GM19397 (cell line): ENCODE measurements around the gene FANK1.
"Not testable (repeated sequence)": the region's sequence is repeated elsewhere in the genome, so short reads cannot be mapped to it uniquely, and the experiment has no call there.

Experiments
- ATAC-seq: cut with Tn5 transposase; IDR thresholded peaks from one replicate; pipeline ENCODE4 v1.9.1; 2021; ENCODE audit warnings: mild to moderate bottlenecking, moderate library complexity; ENCODE audit not compliant: unreplicated experiment

The FANK1 gene

DNA sequence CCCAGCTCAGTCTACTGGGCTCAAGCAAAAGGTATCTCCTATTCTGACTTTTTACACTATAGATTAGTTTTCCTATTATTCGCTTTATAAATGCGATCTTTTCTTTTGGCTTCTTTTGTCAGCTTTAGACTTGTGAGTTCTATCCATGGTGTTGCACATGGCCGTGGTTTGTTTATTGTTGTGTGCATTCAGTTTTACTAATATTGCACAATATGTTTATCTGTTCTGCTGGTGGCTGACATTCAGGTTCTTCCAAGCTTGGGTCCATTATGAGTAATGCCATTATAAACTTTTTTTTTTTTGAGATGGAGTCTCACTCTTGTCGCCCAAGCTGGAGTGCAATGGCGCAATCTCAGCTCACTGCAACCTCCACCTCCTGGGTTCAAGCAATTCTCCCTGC, 30.9 kb downstream of the FANK1 start:
- not testable (repeated sequence) for ATAC-seq

DNA sequence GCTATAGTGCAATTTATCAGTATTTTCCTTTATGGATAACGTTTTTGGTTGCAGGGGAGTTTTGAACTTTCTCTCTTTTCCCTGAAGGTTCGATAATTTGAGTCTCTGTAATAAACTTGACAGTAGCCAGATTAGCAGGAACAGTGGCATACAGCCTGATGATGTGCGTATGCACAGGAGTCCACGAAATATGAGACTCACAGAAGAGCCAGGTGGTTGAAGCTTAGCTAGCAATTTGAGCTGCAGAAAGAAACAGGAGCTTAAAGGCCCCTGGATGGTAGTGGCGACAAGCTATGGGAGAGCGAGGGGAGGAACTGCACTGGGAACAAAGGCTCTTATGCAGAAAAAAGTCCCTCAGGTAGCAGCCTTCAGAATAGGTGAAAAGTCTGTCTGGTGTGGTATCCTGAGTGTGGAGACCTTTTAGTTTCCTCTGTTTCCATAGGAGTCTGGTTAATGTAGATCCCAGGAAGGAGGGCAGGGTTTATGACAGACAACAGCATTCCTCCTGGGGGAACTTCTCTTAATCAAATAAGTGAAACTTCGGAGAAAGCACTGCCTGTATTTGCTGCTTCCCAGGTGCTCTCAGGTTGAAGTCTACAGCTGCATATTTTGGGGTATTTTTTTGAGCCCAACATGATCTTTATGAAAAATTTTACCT, 32.7 kb downstream of the FANK1 start:
- no peak for ATAC-seq

DNA sequence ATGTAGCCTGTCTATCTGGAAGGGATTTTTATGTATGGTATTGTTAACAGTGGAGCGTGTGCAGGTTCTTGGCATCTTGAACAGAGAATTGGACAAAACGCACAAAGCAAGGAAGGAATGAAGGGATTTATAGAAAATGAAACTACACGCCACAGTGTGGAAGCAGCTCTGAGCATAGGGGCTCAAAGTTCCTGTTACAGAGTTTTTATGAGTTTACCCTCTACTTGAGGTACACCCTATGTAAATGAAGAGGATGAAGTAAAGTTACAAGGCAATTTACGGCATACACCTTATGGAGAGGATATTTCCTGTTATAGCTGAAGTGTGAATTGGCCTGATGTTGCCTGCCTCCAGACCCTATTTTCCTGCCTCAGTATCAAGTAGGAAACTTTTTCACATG, 33.3 kb downstream of the FANK1 start:
- ATAC-seq = no peak

DNA sequence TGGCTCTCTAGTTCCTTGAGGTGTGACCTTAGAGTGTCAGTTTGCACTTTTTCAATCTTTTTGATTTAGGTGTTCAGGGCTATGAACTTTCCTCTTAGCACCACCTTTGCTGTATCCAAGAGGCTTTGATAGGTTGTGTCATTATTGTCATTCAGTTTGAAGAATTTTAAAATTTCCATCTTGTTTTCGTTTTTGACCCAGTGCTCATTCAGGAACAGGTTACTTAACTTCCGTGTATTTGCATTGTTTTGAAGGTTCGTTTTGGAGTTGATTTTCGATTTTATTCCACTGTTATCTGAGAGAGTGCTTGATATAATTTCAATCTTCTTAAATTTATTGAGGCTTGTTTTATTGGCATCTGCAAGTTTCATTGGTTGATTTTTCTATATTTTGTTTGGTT, 37.3 kb downstream of the FANK1 start:
- no peak for ATAC-seq

DNA sequence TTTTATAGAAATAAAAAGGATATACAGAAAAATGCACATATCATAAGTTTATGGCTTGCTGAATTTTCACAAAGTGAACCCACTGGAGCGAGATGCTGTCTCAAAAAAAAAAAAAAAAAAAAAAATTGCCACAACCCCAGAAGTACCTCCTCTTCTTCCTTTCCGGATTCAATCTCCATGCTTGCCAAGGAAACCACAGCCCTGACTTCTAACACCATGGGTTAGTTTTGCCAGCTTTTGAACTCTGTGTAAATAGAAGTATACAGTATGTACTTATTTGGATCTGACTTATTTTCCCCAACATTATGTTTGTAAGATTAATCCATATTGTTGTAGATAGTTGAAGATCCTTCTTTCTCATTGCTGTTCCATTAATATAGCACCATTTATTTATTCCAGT, 40.0 kb downstream of the FANK1 start:
- no peak for ATAC-seq

DNA sequence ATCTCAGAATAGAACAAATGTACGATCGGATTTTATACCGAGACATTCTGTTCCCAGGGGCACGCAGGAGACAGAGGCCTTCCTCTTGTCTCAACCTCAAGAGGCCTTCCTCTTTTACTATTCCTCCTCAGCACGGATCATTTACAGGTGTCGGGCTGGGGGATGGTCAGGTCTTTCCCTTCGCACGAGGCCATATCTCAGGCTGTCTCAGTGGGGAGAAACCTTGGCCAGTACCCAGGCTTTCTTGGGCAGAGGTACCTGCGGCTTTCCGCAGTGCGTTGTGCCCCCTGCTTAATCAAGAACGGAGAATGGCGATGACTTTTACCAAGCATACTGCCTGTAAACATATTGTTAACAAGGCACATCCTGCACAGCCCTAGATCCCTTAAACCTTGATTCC, 44.2 kb downstream of the FANK1 start:
- no peak for ATAC-seq

DNA sequence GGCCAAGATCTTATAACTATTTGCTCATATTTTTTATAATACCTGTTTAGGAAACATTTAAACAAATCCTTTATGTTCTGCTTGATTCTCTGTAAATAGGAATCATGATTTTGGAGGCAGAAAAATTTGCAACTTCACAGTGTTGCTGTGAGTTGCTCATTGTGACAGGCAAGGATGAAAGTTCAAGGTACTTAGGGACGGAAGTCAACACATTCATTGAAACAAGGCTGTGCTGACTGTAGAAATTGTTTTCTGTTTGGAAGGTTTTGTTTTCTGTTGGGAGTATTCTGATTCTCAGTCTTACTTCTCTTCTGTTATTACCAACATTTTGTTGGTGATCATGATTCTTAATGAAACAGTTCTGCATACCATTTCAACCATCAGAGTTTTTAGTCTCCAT, 54.9 kb downstream of the FANK1 start:
- ATAC-seq = no peak

DNA sequence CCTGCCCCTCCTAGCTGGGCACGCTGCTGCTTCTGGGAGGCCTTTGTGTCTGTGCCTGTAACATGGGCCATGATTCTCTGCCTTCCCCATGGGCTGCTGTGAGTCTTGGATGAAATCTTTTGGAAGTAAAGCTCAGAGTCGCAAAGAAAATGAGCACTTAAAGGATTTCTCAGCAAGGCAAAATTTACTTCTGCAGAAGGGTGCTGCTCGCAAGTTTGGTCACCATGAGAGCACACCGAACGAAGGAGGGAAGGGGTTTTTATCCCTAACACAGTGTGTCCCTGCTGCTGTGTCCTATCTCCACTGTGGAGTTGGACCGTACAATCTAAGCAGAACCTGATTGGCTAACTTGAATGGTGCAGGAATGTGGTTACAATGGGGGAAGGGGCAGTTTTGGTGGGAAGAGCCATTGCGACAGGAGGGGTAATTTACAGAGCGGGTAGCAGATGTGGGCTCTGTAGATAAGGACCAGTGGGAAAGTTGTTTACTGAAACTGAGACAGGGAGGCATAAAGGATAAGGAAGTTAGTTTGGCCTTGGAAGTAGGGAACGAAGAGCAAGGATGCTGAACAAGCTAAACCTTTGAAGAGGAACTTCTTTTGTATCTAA, 57.5 kb downstream of the FANK1 start:
- ATAC-seq = no peak

DNA sequence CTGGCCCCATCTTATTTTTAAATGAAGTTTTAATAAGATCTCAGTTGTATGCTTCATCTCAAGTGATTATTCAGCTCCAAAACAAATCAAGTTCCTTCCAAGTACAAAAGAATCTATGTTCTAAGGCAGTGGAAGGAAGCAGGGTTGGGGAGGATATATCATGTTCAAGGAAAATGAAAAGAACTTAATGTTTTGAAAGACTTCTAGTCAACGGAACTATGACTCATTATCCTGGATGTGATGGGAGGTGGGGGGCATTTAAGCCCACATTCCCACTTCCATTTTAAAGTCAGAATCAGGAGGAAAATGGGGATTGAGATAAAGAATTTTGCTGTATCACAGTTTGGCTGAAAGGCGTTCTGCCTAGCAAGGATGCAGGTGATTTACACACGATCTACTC, 59.4 kb downstream of the FANK1 start:
- no peak for ATAC-seq

DNA sequence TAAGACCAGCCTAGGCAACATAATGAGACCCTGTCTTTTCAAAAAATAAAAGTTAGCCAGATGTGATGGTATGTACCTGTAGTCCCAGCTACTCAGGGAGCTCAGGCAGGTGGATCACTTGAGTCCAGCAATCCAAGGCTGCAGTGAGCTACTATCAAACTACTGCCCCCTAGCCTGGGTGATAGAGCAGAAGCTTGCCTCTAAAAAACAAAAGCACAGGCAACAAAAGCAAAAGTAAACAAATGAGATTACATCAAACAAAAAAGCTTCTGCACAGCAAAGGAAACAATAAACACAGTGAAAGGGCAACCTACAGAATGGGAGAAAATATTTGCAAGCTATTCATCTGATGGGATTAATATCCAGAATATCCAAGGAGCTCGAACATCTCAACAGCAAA, 65.4 kb downstream of the FANK1 start:
- ATAC-seq = no peak

DNA sequence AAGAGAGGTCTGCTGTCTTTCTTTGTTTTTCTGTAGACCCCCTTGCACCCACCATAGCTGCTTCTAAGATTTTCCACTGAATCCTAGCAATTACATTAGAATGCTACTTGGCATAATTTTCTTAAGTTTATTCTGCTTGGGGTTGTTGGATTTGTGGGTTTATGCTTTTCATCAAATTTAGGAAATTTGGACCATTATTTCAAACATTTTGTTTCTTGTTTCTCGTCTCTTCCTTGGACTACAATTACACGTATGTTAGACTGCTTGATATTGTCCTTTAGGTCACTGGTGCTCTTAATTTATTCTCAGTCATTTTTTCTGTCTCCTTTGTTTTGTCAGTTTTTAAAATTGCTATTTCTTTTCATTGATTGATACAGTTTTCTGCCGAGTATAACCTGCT, 65.8 kb downstream of the FANK1 start:
- ATAC-seq = no peak

DNA sequence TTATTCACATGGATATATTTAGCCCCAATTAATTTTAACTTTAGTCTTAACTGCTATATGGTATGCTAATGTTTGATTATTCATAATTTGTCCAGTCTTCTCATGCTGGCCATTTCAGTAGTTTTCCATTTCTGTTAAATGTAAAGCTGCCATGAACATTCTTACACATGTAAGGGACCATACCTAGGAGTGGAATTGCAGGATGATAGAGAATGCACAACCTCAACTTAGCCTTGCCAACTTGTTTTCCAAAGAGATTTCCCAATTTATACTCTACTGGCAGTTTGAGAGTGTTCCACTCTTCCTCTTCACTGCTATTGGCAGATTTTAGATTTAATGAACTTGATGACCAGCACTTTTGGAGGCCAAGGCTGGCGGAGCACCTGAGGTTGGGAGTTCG, 68.2 kb downstream of the FANK1 start:
- no peak for ATAC-seq

DNA sequence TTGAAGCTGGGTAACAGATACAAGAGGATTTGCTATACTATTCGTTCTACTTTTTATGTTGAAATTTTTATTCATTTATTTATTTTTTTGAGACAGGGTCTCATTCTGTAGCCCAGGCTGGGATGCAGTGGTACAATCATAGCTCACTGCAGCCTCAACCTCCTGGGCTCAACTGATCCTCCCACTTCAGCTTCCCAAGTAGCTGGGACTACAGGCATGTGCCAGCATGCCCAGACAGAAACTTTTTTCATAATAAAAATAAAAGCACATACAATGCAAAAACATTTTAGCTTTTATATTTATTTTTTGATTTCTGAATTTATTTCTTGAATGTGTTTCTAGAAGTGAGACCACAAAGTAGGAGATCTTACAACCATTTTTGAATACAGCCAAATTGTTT, 71.2 kb downstream of the FANK1 start:
- no peak for ATAC-seq

DNA sequence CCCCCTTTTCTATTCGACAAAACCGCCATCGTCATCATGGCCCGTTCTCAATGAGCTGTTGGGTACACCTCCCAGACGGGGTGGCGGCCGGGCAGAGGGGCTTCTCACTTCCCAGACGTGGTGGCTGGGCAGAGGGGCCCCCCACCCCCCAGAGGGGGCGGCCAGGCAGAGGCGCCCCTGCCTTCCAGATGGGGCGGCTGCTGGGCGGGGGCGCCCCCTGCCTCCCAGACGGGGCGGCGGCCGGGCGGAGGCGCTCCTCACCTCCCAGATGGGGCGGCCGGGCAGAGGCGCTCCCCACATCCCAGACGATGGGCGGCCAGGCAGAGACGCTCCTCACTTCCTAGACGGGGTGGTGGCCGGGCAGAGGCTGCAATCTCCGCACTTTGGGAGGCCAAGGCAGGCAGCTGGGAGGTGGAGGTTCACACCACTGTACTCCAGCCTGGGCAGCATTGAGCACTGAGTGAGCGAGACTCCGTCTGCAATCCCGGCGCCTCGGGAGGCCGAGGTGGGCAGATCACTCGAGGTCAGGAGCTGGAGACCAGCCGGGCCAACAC, 73.8 kb downstream of the FANK1 start:
- ATAC-seq = not testable (repeated sequence)

DNA sequence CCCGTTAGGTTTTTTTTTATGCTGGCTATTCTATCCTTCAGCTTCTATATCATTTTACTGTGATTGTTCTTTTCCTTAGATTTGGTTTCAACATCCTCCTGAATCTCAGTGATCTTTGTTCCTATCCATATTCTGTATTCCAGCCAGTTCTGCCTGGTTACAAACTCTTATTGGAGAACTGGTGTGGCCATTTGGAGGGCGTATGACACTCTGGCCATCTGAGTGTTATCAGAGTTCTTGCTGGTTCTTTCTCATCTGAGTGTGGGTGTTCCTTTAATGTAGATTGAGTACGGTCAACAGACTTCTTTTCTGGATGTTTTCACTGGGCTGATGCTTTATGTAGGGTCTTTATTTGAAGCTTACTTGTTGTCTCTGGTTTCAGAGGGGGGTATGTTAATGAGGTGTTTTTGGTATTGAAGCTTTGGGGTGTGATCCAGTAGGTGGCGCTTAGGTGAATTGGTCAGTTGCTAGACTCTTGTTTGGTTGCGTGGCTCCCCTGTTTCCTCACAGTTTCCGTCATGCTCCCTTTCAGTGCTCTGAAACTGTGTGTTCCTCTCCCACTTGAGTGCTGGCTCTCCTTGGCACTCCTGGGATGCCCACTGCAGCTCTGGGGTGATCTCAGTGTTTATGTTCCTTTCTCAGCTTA, 80.7 kb downstream of the FANK1 start:
- no peak for ATAC-seq

DNA sequence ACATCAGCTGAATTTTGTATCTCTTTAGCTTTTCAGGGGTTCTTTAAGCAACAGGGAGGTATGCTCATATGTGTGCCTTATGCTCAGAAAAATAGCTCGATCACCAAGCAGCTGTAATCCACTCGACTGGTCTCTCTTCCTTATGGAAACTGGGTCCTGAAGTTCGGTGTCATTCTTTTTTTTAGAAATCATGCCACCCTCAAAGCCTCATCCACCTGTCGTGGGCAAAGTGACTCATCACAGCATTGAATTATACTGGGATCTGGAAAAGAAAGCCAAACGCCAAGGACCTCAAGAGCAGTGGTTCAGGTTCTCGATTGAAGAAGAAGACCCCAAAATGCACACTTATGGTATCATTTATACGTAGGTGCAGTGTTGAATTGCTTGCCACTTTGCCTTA, 83.6 kb downstream of the FANK1 start:
- ATAC-seq = no peak

DNA sequence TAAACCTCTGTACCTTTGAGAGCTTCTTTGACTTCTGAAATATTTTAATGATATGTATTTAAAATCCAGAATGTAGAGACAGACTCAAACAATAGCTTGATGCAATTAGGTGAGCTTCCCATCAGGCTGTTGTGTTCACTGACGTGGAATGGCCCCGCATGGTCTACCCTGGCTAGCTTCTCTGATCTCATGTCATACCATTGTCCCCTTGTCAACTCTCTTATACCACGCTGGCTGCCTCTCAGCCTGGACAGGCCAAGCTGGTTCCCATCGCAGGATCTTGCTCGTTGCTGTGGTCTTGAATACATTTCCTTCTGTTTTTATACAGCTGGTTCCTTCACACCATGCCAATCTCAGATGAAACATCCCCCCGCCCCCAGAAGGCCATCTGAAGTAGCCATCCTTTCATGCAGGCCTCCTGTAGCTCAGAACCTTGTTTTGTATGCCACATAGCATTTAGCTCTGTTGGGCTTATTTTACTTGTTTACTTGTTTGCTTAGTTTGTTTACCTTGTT, 84.2 kb downstream of the FANK1 start:
- no peak for ATAC-seq

DNA sequence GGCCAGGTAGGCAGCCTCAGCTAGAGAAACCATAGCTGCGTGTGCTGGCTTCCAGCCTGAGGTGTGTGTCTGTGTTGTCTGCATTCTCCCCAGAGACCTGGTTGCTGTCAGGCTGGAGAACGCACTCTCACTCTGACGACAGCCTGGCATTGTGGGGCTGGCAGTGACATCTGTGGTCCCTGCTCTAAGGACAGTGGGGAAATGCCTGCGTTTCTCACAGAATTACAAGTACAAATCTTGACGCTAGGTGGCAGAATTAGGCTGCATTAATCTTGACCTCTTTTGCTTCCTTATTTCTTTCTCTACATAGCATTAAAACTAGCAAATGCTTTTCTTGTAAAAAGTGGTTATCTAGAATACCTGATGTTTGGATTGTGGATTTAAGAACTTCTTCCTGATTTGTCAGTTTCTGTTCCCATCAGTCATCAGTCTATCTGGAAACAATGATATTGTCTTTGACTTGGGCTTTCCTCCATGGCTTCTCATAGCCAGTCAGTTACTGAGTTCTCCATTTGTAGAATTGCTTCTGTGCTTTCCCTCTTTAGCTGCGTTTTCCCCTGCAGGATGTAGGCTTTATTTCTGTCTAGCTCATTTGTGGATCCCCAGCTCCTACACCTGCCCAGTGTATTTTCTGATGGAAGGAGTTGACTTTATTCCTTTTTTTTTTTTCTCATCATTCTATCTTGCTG, 86.0 kb downstream of the FANK1 start:
- no peak for ATAC-seq

DNA sequence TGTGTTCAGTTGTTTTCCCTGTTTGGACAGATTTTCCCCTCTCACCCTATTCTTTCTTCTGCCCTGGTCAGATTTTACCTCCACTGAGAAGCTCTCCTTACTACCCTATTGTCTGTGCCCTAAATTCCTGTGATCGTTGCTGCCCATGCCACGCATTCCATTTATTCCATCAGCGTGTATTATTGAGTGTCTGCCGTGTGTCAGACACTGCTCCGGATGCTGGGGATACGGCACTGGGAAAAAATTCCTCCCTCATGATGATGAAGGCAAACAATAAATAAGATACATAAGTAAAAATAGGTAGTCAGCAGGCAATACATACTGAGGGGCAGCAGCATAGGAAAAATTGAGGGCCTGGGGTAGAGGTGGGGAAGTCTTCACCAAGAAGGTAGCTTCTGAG, 86.8 kb downstream of the FANK1 start:
- no peak for ATAC-seq

DNA sequence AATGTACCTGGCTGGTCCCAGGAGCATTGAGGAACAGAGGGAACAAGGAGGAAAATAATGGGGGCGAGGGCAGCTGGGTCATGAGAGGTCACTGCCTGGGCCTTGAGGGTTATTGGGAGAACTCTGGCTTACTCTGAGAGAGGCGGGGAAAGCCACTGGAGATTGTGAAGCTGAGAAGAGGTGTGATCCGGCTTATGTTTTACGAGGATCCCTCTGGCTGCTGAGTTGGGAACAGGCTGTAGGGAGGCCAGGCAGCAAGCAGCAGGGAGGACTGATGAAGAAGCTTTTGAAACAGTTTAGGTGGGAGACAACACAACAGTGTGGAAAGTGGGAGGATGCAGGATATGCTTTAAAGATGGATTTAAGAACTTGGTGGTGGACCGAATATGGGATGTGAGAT, 87.3 kb downstream of the FANK1 start:
- ATAC-seq = no peak

DNA sequence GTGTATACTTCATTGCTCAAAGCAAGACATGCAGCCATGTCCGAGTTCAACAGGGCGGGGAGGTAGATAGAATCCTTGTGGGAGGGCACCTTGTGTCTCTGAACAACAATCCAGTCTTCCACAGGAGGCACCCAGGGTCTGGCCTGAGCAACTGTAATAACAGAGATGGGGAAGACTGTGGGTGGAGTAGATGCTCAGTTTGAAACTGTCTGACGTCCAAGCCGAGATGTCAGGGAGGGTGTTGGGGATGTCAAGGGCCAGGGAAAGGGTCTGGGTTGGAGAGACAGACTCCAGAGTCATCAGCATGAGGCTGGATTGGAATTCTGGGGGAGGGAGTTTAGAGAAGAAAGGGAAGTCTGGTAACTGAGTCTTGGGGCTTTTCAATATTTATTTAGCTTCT, 88.0 kb downstream of the FANK1 start:
- ATAC-seq = no peak
